H1 (cell line): Measurements from ENCODE around the gene CHST3.

Experiments
- EZH2 ChIP-seq: fragments of 200-600 bp; sonication (generic); IDR thresholded peaks from 2 replicates; pipeline ENCODE4 v1.7.1; 2012; ENCODE audit warnings: low read depth, mild to moderate bottlenecking, moderate library complexity, low read length, inconsistent platforms; ENCODE audit not compliant: severe bottlenecking
- FOSL1 ChIP-seq: IDR thresholded peaks from 2 replicates; pipeline ENCODE4 v1.6.1; 2011; ENCODE audit warnings: mild to moderate bottlenecking, low read depth, low read length, moderate library complexity; ENCODE audit not compliant: insufficient read depth
- RFX5 ChIP-seq: IDR thresholded peaks from 2 replicates; pipeline ENCODE4 v1.6.1; 2011; ENCODE audit warnings: low read depth, low read length, improper control_type of control experiment, borderline replicate concordance
- RXRA ChIP-seq: IDR thresholded peaks from 2 replicates; pipeline ENCODE4 v1.6.1; 2011; ENCODE audit warnings: low read depth, mild to moderate bottlenecking, low read length, moderate library complexity; ENCODE audit not compliant: insufficient read depth

- no peak for TF ChIP-seq RXRA
- no peak for TF ChIP-seq RFX5
- TF ChIP-seq EZH2: no peak
- no peak for TF ChIP-seq FOSL1
These were observed 18.2 kb upstream of the CHST3 start for GRCh38 chr10:71945819-71946474.
